ENCODE results near the gene RCOR1.

DNA sequence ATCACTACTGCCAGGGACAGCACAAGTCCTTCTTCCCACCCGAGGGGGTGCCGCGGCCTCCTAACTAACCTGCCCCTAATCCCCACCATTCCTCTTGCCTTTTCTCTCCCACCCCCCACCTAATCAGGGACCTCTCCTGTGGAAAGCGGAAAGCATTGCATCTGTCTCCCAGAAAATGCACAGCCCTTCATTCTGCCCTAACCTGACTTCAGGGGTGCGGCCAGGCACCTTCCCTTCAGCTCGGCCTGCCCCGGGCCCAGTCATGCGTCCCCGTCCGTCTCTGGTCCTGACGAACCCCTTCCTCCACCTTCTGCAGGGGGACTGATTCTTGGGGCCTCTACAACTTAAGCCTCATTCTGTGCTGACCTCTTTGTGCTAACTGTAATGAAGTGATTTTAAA, 140.9 kb downstream of the RCOR1 start:
- TF ChIP-seq FOXK2 (IDR thresholded peaks at IDR 0.05), result no peak
- no peak for TF ChIP-seq SP1 (IDR thresholded peaks at IDR 0.05)
